Esophagus muscularis mucosa (tissue), 4 donors: ENCODE results near the gene FBXO34.

Experiments
- EP300 ChIP-seq: sonication (generic); formaldehyde crosslinking; IDR thresholded peaks from one replicate; pipeline ENCODE4 v1.6.1; 2017; ENCODE audit warnings: antibody characterized with exemption
- POLR2A ChIP-seq: fragments of 450-650 bp; IDR thresholded peaks from one replicate; pipeline ENCODE4 v1.6.1; 2017; ENCODE audit warnings: antibody characterized with exemption, moderate library complexity, mild to moderate bottlenecking, low read depth
- POLR2AphosphoS5 ChIP-seq, 2 donors: sonication (generic); formaldehyde crosslinking; IDR thresholded peaks; one replicate each; pipeline ENCODE4 v1.6.1; 2017; ENCODE audit warnings: antibody characterized with exemption in 2 of 2
- TF ChIP-seq, protein P1 (sequence below), 3 experiments: fragments of 200-600 bp in 2 of 3; fragments of 450-650 bp in 1 of 3; sonication (generic) in 2 of 3; IDR thresholded peaks; one replicate each; pipeline ENCODE4 v1.5.1; 2017 to 2019; ENCODE audit warnings: antibody characterized with exemption in 3 of 3, mild to moderate bottlenecking in 2 of 3, moderate library complexity in 1 of 3

GRCh38 chr14:55298500-55298822 is 27.2 kb downstream of the FBXO34 start:
- no peak for TF ChIP-seq POLR2A
- TF ChIP-seq, protein P1, sequence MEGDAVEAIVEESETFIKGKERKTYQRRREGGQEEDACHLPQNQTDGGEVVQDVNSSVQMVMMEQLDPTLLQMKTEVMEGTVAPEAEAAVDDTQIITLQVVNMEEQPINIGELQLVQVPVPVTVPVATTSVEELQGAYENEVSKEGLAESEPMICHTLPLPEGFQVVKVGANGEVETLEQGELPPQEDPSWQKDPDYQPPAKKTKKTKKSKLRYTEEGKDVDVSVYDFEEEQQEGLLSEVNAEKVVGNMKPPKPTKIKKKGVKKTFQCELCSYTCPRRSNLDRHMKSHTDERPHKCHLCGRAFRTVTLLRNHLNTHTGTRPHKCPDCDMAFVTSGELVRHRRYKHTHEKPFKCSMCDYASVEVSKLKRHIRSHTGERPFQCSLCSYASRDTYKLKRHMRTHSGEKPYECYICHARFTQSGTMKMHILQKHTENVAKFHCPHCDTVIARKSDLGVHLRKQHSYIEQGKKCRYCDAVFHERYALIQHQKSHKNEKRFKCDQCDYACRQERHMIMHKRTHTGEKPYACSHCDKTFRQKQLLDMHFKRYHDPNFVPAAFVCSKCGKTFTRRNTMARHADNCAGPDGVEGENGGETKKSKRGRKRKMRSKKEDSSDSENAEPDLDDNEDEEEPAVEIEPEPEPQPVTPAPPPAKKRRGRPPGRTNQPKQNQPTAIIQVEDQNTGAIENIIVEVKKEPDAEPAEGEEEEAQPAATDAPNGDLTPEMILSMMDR (IDR thresholded peaks at IDR 0.05), result no peak
- TF ChIP-seq POLR2AphosphoS5 (IDR thresholded peaks at IDR 0.05), result no peak
- no peak for TF ChIP-seq EP300
